SK-N-SH (cell line): ENCODE results near the gene OXCT1. TPM values are rescaled to one million over a fixed set of nuclear protein-coding genes. Genes with fewer than 3 reads are reported as not detected.

Experiments
- CTCF ChIA-PET: fragments of 300-600, 350-600 bp; formaldehyde crosslinking; extraction: SDS; loops from one replicate; lab custom pipeline; 2021; lab: Yijun Ruan, JAX
- POLR2A ChIA-PET: fragments of 350-600 bp; sonication (Branson Sonifier 250); formaldehyde crosslinking; extraction: SDS; loops from one replicate; lab custom pipeline; 2020; ENCODE audit warnings: antibody characterized with exemption, inconsistent platforms; lab: Yijun Ruan, JAX
- DNase-seq: peaks from one replicate; pipeline ENCODE4 v3.0.0; 2012
- H2AFZ ChIP-seq: fragments of 200-600 bp; sonication (generic); 2 replicates; pipeline ENCODE4 v1.8.1; 2016; ENCODE audit warnings: antibody characterized with exemption, mild to moderate bottlenecking, low read depth
- H3F3A ChIP-seq: fragments of 200-600 bp; sonication (generic); replicated peaks from 2 replicates; pipeline ENCODE3; 2016; ENCODE audit warnings: antibody characterized with exemption, mild to moderate bottlenecking; ENCODE audit not compliant: insufficient read depth
- H3K27ac ChIP-seq, 2 experiments: fragments of 200-500 bp in 1 of 2; fragments of 200-600 bp in 1 of 2; sonication (Bioruptor generic) in 1 of 2; sonication (generic), shearing (Covaris generic) in 1 of 2; 2 replicates each; pipeline versions ENCODE4 v1.5.1 to v1.6.1; 2014 to 2016; ENCODE audit warnings: low read depth in 2 of 2, inconsistent platforms in 1 of 2, low read length in 1 of 2, mild to moderate bottlenecking in 1 of 2, mixed read lengths in 1 of 2
- H3K27me3 ChIP-seq: fragments of 200-600 bp; sonication (generic), shearing (Covaris generic); 2 replicates; pipeline ENCODE4 v1.6.1; 2016; ENCODE audit warnings: mixed run types; ENCODE audit not compliant: insufficient read depth
- H3K36me3 ChIP-seq, 2 experiments: fragments of 200-500 bp in 1 of 2; fragments of 200-600 bp in 1 of 2; sonication (Bioruptor generic) in 1 of 2; sonication (generic) in 1 of 2; replicated peaks in 1 of 2; 2 replicates each; pipeline versions ENCODE3 to v1.5.1; 2014 to 2016; ENCODE audit warnings: low read length in 1 of 2, mild to moderate bottlenecking in 1 of 2; ENCODE audit not compliant: insufficient read depth in 2 of 2, control insufficient read depth in 1 of 2
- H3K4me1 ChIP-seq, 2 experiments: fragments of 200-500 bp in 1 of 2; fragments of 200-600 bp in 1 of 2; sonication (Bioruptor generic) in 1 of 2; sonication (generic), shearing (Covaris generic) in 1 of 2; 2 replicates each; pipeline versions ENCODE4 v1.5.1 to v1.6.1; 2014 to 2016; ENCODE audit warnings: low read depth in 1 of 2, low read length in 1 of 2, mixed run types in 1 of 2; ENCODE audit not compliant: insufficient read depth in 2 of 2, control insufficient read depth in 1 of 2
- H3K4me2 ChIP-seq: fragments of 200-600 bp; sonication (generic), shearing (Covaris generic); 2 replicates; pipeline ENCODE4 v1.6.1; 2017; ENCODE audit warnings: mixed run types
- H3K4me3 ChIP-seq, 2 experiments: fragments of 200-500 bp in 1 of 2; fragments of 200-600 bp in 1 of 2; sonication (Bioruptor generic) in 1 of 2; sonication (generic), shearing (Covaris generic) in 1 of 2; 2 replicates each; pipeline versions ENCODE4 v1.5.1 to v1.8.1; 2014 to 2016; ENCODE audit warnings: low read depth in 2 of 2, inconsistent platforms in 1 of 2, low read length in 1 of 2, mild to moderate bottlenecking in 1 of 2, mixed read lengths in 1 of 2, moderate library complexity in 1 of 2
- H3K79me2 ChIP-seq: fragments of 200-600 bp; sonication (generic); 2 replicates; pipeline ENCODE4 v1.8.1; 2017; ENCODE audit warnings: mild to moderate bottlenecking; ENCODE audit not compliant: insufficient read depth
- H3K9ac ChIP-seq: fragments of 200-600 bp; sonication (generic); 2 replicates; pipeline ENCODE4 v1.6.1; 2017; ENCODE audit warnings: mixed run types
- H3K9me2 ChIP-seq: fragments of 200-600 bp; sonication (generic); 2 replicates; pipeline ENCODE4 v1.6.1; 2017; ENCODE audit warnings: mixed run types
- H3K9me3 ChIP-seq: fragments of 200-600 bp; sonication (generic); 2 replicates; pipeline ENCODE4 v1.6.1; 2017; ENCODE audit warnings: mixed run types, mild to moderate bottlenecking, moderate library complexity
- H4K20me1 ChIP-seq: fragments of 200-600 bp; sonication (generic); 2 replicates; pipeline ENCODE4 v1.6.1; 2017; ENCODE audit warnings: mild to moderate bottlenecking, mixed run types; ENCODE audit not compliant: insufficient read depth
- CHD2 ChIP-seq: fragments of 150-350 bp; IDR thresholded peaks from 2 replicates; pipeline ENCODE4 v1.6.1; 2018; ENCODE audit warnings: low read length; ENCODE audit not compliant: partially characterized antibody
- EZH2phosphoT487 ChIP-seq: fragments of 200-600 bp; sonication (generic); IDR thresholded peaks from 2 replicates; pipeline ENCODE4 v1.6.1; 2017; ENCODE audit warnings: low read depth, mixed run types, mild to moderate bottlenecking, antibody characterized with exemption, moderate library complexity, borderline replicate concordance
- FOXM1 ChIP-seq: IDR thresholded peaks from 2 replicates; pipeline ENCODE4 v1.4.0; 2012; ENCODE audit warnings: low read depth, mild to moderate bottlenecking
- GABPA ChIP-seq: IDR thresholded peaks from 2 replicates; pipeline ENCODE4 v1.4.0; 2012; ENCODE audit warnings: low read depth, mild to moderate bottlenecking
- GATA2 ChIP-seq: sonication (generic); formaldehyde crosslinking; IDR thresholded peaks from 2 replicates; pipeline ENCODE4 v1.5.0; 2020; ENCODE audit warnings: mild to moderate bottlenecking, missing genetic modification reagents
- MXI1 ChIP-seq: IDR thresholded peaks from 2 replicates; pipeline ENCODE4 v1.6.1; 2012; ENCODE audit warnings: mild to moderate bottlenecking, low read depth, low read length, improper control_type of control experiment
- NFIC ChIP-seq: IDR thresholded peaks from 2 replicates; pipeline ENCODE4 v1.4.0; 2012; ENCODE audit warnings: borderline replicate concordance
- NRF1 ChIP-seq: IDR thresholded peaks from 2 replicates; pipeline ENCODE4 v1.6.1; 2012; ENCODE audit warnings: low read depth, mild to moderate bottlenecking, low read length
- POLR2AphosphoS5 ChIP-seq: IDR thresholded peaks from 2 replicates; pipeline ENCODE4 v1.6.1; 2012; ENCODE audit warnings: low read depth, low read length
- RAD21 ChIP-seq: IDR thresholded peaks from 2 replicates; pipeline ENCODE4 v1.6.1; 2012; ENCODE audit warnings: mild to moderate bottlenecking, low read length
- RCOR1 ChIP-seq: fragments of 150-350 bp; IDR thresholded peaks from 2 replicates; pipeline ENCODE4 v1.6.1; 2017; ENCODE audit warnings: antibody characterized with exemption, low read length
- RXRA ChIP-seq: IDR thresholded peaks from 2 replicates; pipeline ENCODE4 v1.4.0; 2012; ENCODE audit warnings: low read depth, mild to moderate bottlenecking, borderline replicate concordance
- SIN3A ChIP-seq: IDR thresholded peaks from 2 replicates; pipeline ENCODE4 v1.6.1; 2012; ENCODE audit warnings: low read depth, mild to moderate bottlenecking, low read length, moderate library complexity, borderline replicate concordance
- WGBS: methylation state at CpG from one replicate; pipeline ENCODE4 v1.1.6; 2017; ENCODE audit warnings: low lambda C conversion rate; 5-methylcytosine and 5-hydroxymethylcytosine counted together
- polyA plus RNA-seq, 3 experiments: library from polyadenylated mRNA; depleted of rRNA; stranded (reverse); fragments of >200 nt; gene quantifications; 2 replicates each; pipeline ENCODE4 v1.2.3, GENCODE V29; 2012
- TF ChIP-seq, protein P1 (sequence below): fragments of 150-350 bp; IDR thresholded peaks from 2 replicates; pipeline ENCODE4 v1.6.1; 2017; ENCODE audit warnings: antibody characterized with exemption, low read length, low read depth, borderline replicate concordance
- TF ChIP-seq, protein P2 (sequence below): fragments of 150-350 bp; IDR thresholded peaks from 2 replicates; pipeline ENCODE4 v1.6.1; 2016; ENCODE audit warnings: mild to moderate bottlenecking, low read depth, low read length
- TF ChIP-seq, protein P3 (sequence below): fragments of 200-600 bp; sonication (generic); IDR thresholded peaks from 2 replicates; pipeline ENCODE4 v1.6.1; 2017; ENCODE audit warnings: antibody characterized with exemption, mild to moderate bottlenecking, moderate library complexity
- TF ChIP-seq, protein P4 (sequence below): IDR thresholded peaks from 2 replicates; pipeline ENCODE4 v1.6.1; 2012; ENCODE audit warnings: mild to moderate bottlenecking, low read depth, low read length, moderate library complexity
- TF ChIP-seq, protein P5 (sequence below): IDR thresholded peaks from 2 replicates; pipeline ENCODE4; 2012

Gene OXCT1
- polyA plus RNA-seq, 1 of the 3 experiments (the other 2 are of a cell fraction): 11.7 TPM

DNA sequence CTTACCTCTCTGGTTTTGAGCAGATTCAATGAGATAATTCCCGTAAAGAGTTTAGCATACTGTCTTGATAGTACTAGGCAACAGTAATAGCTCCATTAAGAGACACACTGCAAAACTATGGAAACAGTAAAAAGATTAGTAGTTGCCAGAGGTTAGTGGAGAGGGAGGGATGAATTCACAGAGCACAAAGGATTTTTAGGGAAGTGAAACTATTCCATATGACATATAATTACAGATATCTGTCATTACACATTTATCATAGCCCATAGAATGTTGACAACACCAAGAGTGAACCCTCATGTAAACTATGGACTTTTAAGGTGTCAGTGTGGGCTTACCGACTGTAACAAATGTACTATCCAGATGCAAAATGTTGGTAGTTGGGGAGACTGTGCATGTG is 183.5 kb downstream of the OXCT1 start:
- H3K9me3 ChIP-seq: no peaks in the 10 kb centered on the region
- TF ChIP-seq POLR2AphosphoS5 (no peak), RAD21 (no peak), CHD2 (no peak), GABPA (no peak)
- H3K4me3 ChIP-seq: no peak overlapping the region
- H3K4me2 ChIP-seq: no peak overlapping the region
- CTCF ChIA-PET: no interaction called here
- H3K36me3 ChIP-seq: no peaks in the 10 kb centered on the region
- no peaks in the 10 kb centered on the region for H4K20me1 ChIP-seq
- H3K9me2 ChIP-seq: no peaks in the 10 kb centered on the region
- POLR2A ChIA-PET: no interaction called here
- no peak overlapping the region for H3K27ac ChIP-seq
- H2AFZ ChIP-seq: no peak overlapping the region
- no peaks in the 10 kb centered on the region for H3K27me3 ChIP-seq
- H3K4me1 ChIP-seq: no peaks in the 10 kb centered on the region
- H3K9ac ChIP-seq: no peak overlapping the region
- no peaks in the 10 kb centered on the region for H3K79me2 ChIP-seq
- 55% methylated on average over 2 of the region's 2 CpGs for WGBS
- H3F3A ChIP-seq: no peaks in the 10 kb centered on the region
- no peak for DNase-seq

DNA sequence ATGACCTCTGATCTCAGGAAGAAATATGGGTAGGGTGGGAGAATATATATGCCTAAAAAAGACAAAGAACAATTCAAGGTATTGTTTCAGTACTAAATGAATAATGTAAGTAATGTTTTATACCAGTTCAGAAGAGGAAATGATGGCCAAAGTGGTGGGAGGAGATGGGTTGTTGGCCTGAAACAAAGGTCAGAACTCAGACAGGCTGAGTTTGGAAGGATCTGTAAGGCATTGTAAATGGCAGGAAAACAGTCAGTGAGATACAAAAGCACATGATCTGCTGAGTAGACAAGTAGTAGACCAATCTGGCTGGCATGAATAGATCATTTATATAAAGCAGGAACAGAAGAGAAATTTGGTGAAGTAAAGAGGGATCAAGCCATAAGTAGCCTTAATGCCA is 184.0 kb downstream of the OXCT1 start:
- no peak for DNase-seq
- H3K4me3 ChIP-seq: no peak overlapping the region
- H3K27me3 ChIP-seq: no peaks in the 10 kb centered on the region
- no peaks in the 10 kb centered on the region for H3K79me2 ChIP-seq
- H3K4me1 ChIP-seq: no peaks in the 10 kb centered on the region
- H2AFZ ChIP-seq: no peak overlapping the region
- ChIA-PET POLR2A (no interaction called here), CTCF (no interaction called here)
- no peaks in the 10 kb centered on the region for H3F3A ChIP-seq
- H3K9me2 ChIP-seq: no peaks in the 10 kb centered on the region
- no peaks in the 10 kb centered on the region for H3K36me3 ChIP-seq
- no peak overlapping the region for H3K4me2 ChIP-seq
- H3K27ac ChIP-seq: no peak overlapping the region
- no peak for TF ChIP-seq GATA2
- no peak for TF ChIP-seq EZH2phosphoT487
- TF ChIP-seq, protein P1, sequence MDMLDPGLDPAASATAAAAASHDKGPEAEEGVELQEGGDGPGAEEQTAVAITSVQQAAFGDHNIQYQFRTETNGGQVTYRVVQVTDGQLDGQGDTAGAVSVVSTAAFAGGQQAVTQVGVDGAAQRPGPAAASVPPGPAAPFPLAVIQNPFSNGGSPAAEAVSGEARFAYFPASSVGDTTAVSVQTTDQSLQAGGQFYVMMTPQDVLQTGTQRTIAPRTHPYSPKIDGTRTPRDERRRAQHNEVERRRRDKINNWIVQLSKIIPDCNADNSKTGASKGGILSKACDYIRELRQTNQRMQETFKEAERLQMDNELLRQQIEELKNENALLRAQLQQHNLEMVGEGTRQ: no peak
- no peak for TF ChIP-seq SIN3A
- TF ChIP-seq, protein P2, sequence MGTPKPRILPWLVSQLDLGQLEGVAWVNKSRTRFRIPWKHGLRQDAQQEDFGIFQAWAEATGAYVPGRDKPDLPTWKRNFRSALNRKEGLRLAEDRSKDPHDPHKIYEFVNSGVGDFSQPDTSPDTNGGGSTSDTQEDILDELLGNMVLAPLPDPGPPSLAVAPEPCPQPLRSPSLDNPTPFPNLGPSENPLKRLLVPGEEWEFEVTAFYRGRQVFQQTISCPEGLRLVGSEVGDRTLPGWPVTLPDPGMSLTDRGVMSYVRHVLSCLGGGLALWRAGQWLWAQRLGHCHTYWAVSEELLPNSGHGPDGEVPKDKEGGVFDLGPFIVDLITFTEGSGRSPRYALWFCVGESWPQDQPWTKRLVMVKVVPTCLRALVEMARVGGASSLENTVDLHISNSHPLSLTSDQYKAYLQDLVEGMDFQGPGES: no peak
- TF ChIP-seq, protein P3, sequence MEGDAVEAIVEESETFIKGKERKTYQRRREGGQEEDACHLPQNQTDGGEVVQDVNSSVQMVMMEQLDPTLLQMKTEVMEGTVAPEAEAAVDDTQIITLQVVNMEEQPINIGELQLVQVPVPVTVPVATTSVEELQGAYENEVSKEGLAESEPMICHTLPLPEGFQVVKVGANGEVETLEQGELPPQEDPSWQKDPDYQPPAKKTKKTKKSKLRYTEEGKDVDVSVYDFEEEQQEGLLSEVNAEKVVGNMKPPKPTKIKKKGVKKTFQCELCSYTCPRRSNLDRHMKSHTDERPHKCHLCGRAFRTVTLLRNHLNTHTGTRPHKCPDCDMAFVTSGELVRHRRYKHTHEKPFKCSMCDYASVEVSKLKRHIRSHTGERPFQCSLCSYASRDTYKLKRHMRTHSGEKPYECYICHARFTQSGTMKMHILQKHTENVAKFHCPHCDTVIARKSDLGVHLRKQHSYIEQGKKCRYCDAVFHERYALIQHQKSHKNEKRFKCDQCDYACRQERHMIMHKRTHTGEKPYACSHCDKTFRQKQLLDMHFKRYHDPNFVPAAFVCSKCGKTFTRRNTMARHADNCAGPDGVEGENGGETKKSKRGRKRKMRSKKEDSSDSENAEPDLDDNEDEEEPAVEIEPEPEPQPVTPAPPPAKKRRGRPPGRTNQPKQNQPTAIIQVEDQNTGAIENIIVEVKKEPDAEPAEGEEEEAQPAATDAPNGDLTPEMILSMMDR: no peak
- no peak for TF ChIP-seq RXRA
- TF ChIP-seq MXI1: no peak
- TF ChIP-seq, protein P4, sequence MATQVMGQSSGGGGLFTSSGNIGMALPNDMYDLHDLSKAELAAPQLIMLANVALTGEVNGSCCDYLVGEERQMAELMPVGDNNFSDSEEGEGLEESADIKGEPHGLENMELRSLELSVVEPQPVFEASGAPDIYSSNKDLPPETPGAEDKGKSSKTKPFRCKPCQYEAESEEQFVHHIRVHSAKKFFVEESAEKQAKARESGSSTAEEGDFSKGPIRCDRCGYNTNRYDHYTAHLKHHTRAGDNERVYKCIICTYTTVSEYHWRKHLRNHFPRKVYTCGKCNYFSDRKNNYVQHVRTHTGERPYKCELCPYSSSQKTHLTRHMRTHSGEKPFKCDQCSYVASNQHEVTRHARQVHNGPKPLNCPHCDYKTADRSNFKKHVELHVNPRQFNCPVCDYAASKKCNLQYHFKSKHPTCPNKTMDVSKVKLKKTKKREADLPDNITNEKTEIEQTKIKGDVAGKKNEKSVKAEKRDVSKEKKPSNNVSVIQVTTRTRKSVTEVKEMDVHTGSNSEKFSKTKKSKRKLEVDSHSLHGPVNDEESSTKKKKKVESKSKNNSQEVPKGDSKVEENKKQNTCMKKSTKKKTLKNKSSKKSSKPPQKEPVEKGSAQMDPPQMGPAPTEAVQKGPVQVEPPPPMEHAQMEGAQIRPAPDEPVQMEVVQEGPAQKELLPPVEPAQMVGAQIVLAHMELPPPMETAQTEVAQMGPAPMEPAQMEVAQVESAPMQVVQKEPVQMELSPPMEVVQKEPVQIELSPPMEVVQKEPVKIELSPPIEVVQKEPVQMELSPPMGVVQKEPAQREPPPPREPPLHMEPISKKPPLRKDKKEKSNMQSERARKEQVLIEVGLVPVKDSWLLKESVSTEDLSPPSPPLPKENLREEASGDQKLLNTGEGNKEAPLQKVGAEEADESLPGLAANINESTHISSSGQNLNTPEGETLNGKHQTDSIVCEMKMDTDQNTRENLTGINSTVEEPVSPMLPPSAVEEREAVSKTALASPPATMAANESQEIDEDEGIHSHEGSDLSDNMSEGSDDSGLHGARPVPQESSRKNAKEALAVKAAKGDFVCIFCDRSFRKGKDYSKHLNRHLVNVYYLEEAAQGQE: no peak
- no peak for TF ChIP-seq GABPA
- no peak for TF ChIP-seq RAD21
- no peak for TF ChIP-seq NRF1
- TF ChIP-seq FOXM1: no peak
- TF ChIP-seq, protein P5, sequence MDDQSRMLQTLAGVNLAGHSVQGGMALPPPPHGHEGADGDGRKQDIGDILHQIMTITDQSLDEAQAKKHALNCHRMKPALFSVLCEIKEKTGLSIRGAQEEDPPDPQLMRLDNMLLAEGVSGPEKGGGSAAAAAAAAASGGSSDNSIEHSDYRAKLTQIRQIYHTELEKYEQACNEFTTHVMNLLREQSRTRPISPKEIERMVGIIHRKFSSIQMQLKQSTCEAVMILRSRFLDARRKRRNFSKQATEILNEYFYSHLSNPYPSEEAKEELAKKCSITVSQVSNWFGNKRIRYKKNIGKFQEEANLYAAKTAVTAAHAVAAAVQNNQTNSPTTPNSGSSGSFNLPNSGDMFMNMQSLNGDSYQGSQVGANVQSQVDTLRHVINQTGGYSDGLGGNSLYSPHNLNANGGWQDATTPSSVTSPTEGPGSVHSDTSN: no peak
- no peak for TF ChIP-seq CHD2
- no peak for TF ChIP-seq NFIC
- TF ChIP-seq RCOR1: no peak
- TF ChIP-seq, all 33 proteins: peak for 0
- Histone ChIP-seq H4K20me1 (no peaks in the 10 kb centered on the region), H3K9ac (no peak overlapping the region), H3K9me3 (no peaks in the 10 kb centered on the region)
